ENCODE results near the gene COQ7.

COQ7 gene

GRCh38 chr16:19071811-19072777 is 4.7 kb downstream of the COQ7 start:
- Mint-ChIP-seq H3K9me3 (no peaks in the 10 kb centered on the region), H3K27ac (no peak overlapping the region), H3K4me1 (ENCODE audit: low read depth) (peaks cover 5% of the 10 kb centered on the region), H3K4me3 (no peak overlapping the region), H3K36me3 (ENCODE audit: low read depth) (peaks cover 2% of the 10 kb centered on the region), H3K27me3 (ENCODE audit: low read depth) (no peaks in the 10 kb centered on the region)
- DNase-seq (ENCODE audit: low spot score), result peak; percentile 35

GRCh38 chr16:19073344-19073743 is 5.9 kb downstream of the COQ7 start:
- Mint-ChIP-seq H3K4me3 (no peak overlapping the region), H3K27me3 (ENCODE audit: low read depth) (no peaks in the 10 kb centered on the region), H3K4me1 (ENCODE audit: low read depth) (no peaks in the 10 kb centered on the region), H3K36me3 (ENCODE audit: low read depth) (no peaks in the 10 kb centered on the region), H3K9me3 (no peaks in the 10 kb centered on the region), H3K27ac (no peak overlapping the region)
- no peak for DNase-seq (ENCODE audit: low spot score)

GRCh38 chr16:19073863-19074262 is 6.4 kb downstream of the COQ7 start:
- Mint-ChIP-seq H3K4me3 (no peak overlapping the region), H3K27me3 (ENCODE audit: low read depth) (no peaks in the 10 kb centered on the region), H3K9me3 (no peaks in the 10 kb centered on the region), H3K4me1 (ENCODE audit: low read depth) (no peaks in the 10 kb centered on the region), H3K36me3 (ENCODE audit: low read depth) (no peaks in the 10 kb centered on the region), H3K27ac (no peak overlapping the region)
- no peak for DNase-seq (ENCODE audit: low spot score)

GRCh38 chr16:19075511-19075910 is 8.1 kb downstream of the COQ7 start:
- H3K4me3 Mint-ChIP-seq, result no peak overlapping the region
- no peak overlapping the region for H3K27ac Mint-ChIP-seq
- H3K36me3 Mint-ChIP-seq (ENCODE audit: low read depth), result peaks cover 2% of the 10 kb centered on the region
- H3K27me3 Mint-ChIP-seq (ENCODE audit: low read depth), result no peaks in the 10 kb centered on the region
- no peak for DNase-seq (ENCODE audit: low spot score)
- no peaks in the 10 kb centered on the region for H3K9me3 Mint-ChIP-seq
- H3K4me1 Mint-ChIP-seq (ENCODE audit: low read depth), result no peaks in the 10 kb centered on the region

GRCh38 chr16:19077879-19078278 is 10.5 kb downstream of the COQ7 start:
- no peak for DNase-seq (ENCODE audit: low spot score)
- no peaks in the 10 kb centered on the region for H3K4me1 Mint-ChIP-seq (ENCODE audit: low read depth)
- H3K4me3 Mint-ChIP-seq, result no peak overlapping the region
- H3K27me3 Mint-ChIP-seq (ENCODE audit: low read depth), result no peaks in the 10 kb centered on the region
- H3K36me3 Mint-ChIP-seq (ENCODE audit: low read depth), result peaks cover 5% of the 10 kb centered on the region
- H3K27ac Mint-ChIP-seq, result no peak overlapping the region
- H3K9me3 Mint-ChIP-seq, result no peaks in the 10 kb centered on the region

GRCh38 chr16:19083670-19084069 is 16.3 kb downstream of the COQ7 start:
- Mint-ChIP-seq H3K36me3 (ENCODE audit: low read depth) (peaks cover 5% of the 10 kb centered on the region), H3K9me3 (no peaks in the 10 kb centered on the region), H3K4me1 (ENCODE audit: low read depth) (peaks cover 3% of the 10 kb centered on the region), H3K27ac (no peak overlapping the region), H3K27me3 (ENCODE audit: low read depth) (peaks cover 11% of the 10 kb centered on the region), H3K4me3 (no peak overlapping the region)
- DNase-seq (ENCODE audit: low spot score), result no peak

- Mint-ChIP-seq H3K36me3 (ENCODE audit: low read depth) (peaks cover 5% of the 10 kb centered on the region), H3K4me1 (ENCODE audit: low read depth) (peaks cover 3% of the 10 kb centered on the region), H3K27me3 (ENCODE audit: low read depth) (peaks cover 11% of the 10 kb centered on the region), H3K27ac (no peak overlapping the region), H3K4me3 (no peak overlapping the region), H3K9me3 (no peaks in the 10 kb centered on the region)
- no peak for DNase-seq (ENCODE audit: low spot score)
Measured at GRCh38 chr16:19084139-19084538, 16.7 kb downstream of the COQ7 start.

- Mint-ChIP-seq H3K27ac (no peak overlapping the region), H3K4me3 (no peak overlapping the region), H3K27me3 (ENCODE audit: low read depth) (peaks cover 11% of the 10 kb centered on the region), H3K4me1 (ENCODE audit: low read depth) (peaks cover 3% of the 10 kb centered on the region), H3K36me3 (ENCODE audit: low read depth) (peaks cover 5% of the 10 kb centered on the region), H3K9me3 (no peaks in the 10 kb centered on the region)
- DNase-seq (ENCODE audit: low spot score), result no peak
Measured at GRCh38 chr16:19084879-19085278, 17.5 kb downstream of the COQ7 start.

GRCh38 chr16:19085679-19086200 is 18.3 kb downstream of the COQ7 start:
- Mint-ChIP-seq H3K36me3 (ENCODE audit: low read depth) (peaks cover 3% of the 10 kb centered on the region), H3K4me1 (ENCODE audit: low read depth) (peaks cover 3% of the 10 kb centered on the region), H3K27ac (no peak overlapping the region), H3K27me3 (ENCODE audit: low read depth) (peaks cover 11% of the 10 kb centered on the region), H3K4me3 (no peak overlapping the region), H3K9me3 (peaks cover under 1% of the 10 kb centered on the region)
- no peak for DNase-seq (ENCODE audit: low spot score)

- H3K27me3 Mint-ChIP-seq (ENCODE audit: low read depth), result peaks cover 11% of the 10 kb centered on the region
- H3K4me3 Mint-ChIP-seq, result peak overlapping the region; percentile 69
- DNase-seq (ENCODE audit: low spot score), result peak; percentile 82
- peaks cover 5% of the 10 kb centered on the region for H3K9me3 Mint-ChIP-seq
- H3K4me1 Mint-ChIP-seq (ENCODE audit: low read depth), result peaks cover 3% of the 10 kb centered on the region
- no peak overlapping the region for H3K27ac Mint-ChIP-seq
- peaks cover 3% of the 10 kb centered on the region for H3K36me3 Mint-ChIP-seq (ENCODE audit: low read depth)
Measured at GRCh38 chr16:19086322-19087199, 19.1 kb downstream of the COQ7 start.

GRCh38 chr16:19088341-19088916 is 21.0 kb downstream of the COQ7 start:
- peaks cover 19% of the 10 kb centered on the region for H3K9me3 Mint-ChIP-seq

GRCh38 chr16:19089410-19089955 is 22.1 kb downstream of the COQ7 start:
- Mint-ChIP-seq H3K4me1 (ENCODE audit: low read depth) (peaks cover 3% of the 10 kb centered on the region), H3K4me3 (no peak overlapping the region), H3K27me3 (ENCODE audit: low read depth) (peaks cover 11% of the 10 kb centered on the region), H3K27ac (no peak overlapping the region), H3K9me3 (peaks cover 19% of the 10 kb centered on the region), H3K36me3 (ENCODE audit: low read depth) (no peaks in the 10 kb centered on the region)
- DNase-seq (ENCODE audit: low spot score), result no peak

More at GRCh38 chr16:19088341-19088916, 21.0 kb downstream of the COQ7 start:
- Mint-ChIP-seq H3K4me1 (ENCODE audit: low read depth) (peaks cover 3% of the 10 kb centered on the region), H3K27me3 (ENCODE audit: low read depth) (peaks cover 11% of the 10 kb centered on the region), H3K36me3 (ENCODE audit: low read depth) (no peaks in the 10 kb centered on the region), H3K27ac (no peak overlapping the region), H3K4me3 (no peak overlapping the region)
- DNase-seq (ENCODE audit: low spot score), result no peak

- no peak for DNase-seq (ENCODE audit: low spot score)
- Mint-ChIP-seq H3K4me1 (ENCODE audit: low read depth) (peaks cover 6% of the 10 kb centered on the region), H3K36me3 (ENCODE audit: low read depth) (no peaks in the 10 kb centered on the region), H3K4me3 (no peak overlapping the region), H3K9me3 (peaks cover 25% of the 10 kb centered on the region), H3K27ac (no peak overlapping the region), H3K27me3 (ENCODE audit: low read depth) (peaks cover 5% of the 10 kb centered on the region)
Measured at GRCh38 chr16:19090916-19091315, 23.5 kb downstream of the COQ7 start.
